ENCODE results near the gene ABCC1. TPM values are rescaled to one million over a fixed set of nuclear protein-coding genes. Genes with fewer than 3 reads are reported as not detected.
A peak's percentile ranks its signal among the peaks of the same experiment; 100 is the strongest.

Gene ABCC1
- total and polyA plus RNA-seq, 2 donors from 2014 or later: 4.6 to 29.7 TPM

GRCh38 chr16:16086653-16087446 lies 137.4 kb downstream of the ABCC1 start:
- Histone ChIP-seq H3K36me3 (ENCODE audit: control insufficient read depth in 2 of 3, insufficient read depth in 3 of 3, low read length in 3 of 3) (peaks cover 5 to 23% (median 15%) of the 10 kb centered on the region in 3 donors), H3K9ac (ENCODE audit: low read length in 3 of 3) (no peak overlapping the region)

GRCh38 chr16:16090238-16090637 lies 140.8 kb downstream of the ABCC1 start:
- H3K4me1 ChIP-seq (ENCODE audit: control insufficient read depth in 2 of 3, insufficient read depth in 2 of 3, low read depth in 1 of 3, low read length in 3 of 3): peaks cover 0 to 6% (median 4%) of the 10 kb centered on the region in 3 donors
- intact Hi-C loops (cut with DNase I): no loop called here
- H3K36me3 ChIP-seq (ENCODE audit: control insufficient read depth in 2 of 3, insufficient read depth in 3 of 3, low read length in 3 of 3): peaks cover 0 to 16% (median 9%) of the 10 kb centered on the region in 3 donors
- no peak for FAIRE-seq
- H3K27me3 ChIP-seq (ENCODE audit: control insufficient read depth, insufficient read depth, low read length): no peaks in the 10 kb centered on the region
- DNase-seq: no peak
- no peak overlapping the region for H3K4me3 ChIP-seq (ENCODE audit: low read length in 3 of 3)
- no peaks in the 10 kb centered on the region for H3K9me3 ChIP-seq (ENCODE audit: control insufficient read depth in 2 of 3, insufficient read depth in 1 of 3, low read length in 3 of 3)
- H3K9ac ChIP-seq (ENCODE audit: low read length in 3 of 3): no peak overlapping the region
- TF ChIP-seq CTCF (IDR thresholded peaks at IDR 0.05; ENCODE audit: borderline replicate concordance, extremely low read depth, insufficient read depth): no peak
- no peak overlapping the region for H3K27ac ChIP-seq (ENCODE audit: low read depth in 2 of 2, low read length in 2 of 2)

More at GRCh38 chr16:16086653-16087446, 137.4 kb downstream of the ABCC1 start:
- Histone ChIP-seq H3K9me3 (ENCODE audit: control insufficient read depth in 2 of 3, insufficient read depth in 1 of 3, low read length in 3 of 3) (peaks cover 0 to 7% (median 0%) of the 10 kb centered on the region in 3 donors), H3K27ac (ENCODE audit: low read depth in 2 of 2, low read length in 2 of 2) (no peak overlapping the region), H3K4me1 (ENCODE audit: control insufficient read depth in 2 of 3, insufficient read depth in 2 of 3, low read depth in 1 of 3, low read length in 3 of 3) (peaks cover 0 to 2% (median 0%) of the 10 kb centered on the region in 3 donors), H3K27me3 (ENCODE audit: control insufficient read depth, insufficient read depth, low read length) (no peaks in the 10 kb centered on the region), H3K4me3 (ENCODE audit: low read length in 3 of 3) (no peak overlapping the region)
- intact Hi-C loops (cut with DNase I): no loop called here
- peak in 2 of 5 donors; percentile 47 to 92 for DNase-seq
- FAIRE-seq: no peak
- no peak for TF ChIP-seq CTCF (IDR thresholded peaks at IDR 0.05; ENCODE audit: borderline replicate concordance, extremely low read depth, insufficient read depth)

- H3K4me3 ChIP-seq (ENCODE audit: low read length in 3 of 3): no peak overlapping the region
- peak in 2 of 5 donors; percentile 35 to 83 for DNase-seq
- TF ChIP-seq CTCF (IDR thresholded peaks at IDR 0.05; ENCODE audit: borderline replicate concordance, extremely low read depth, insufficient read depth): no peak
- H3K36me3 ChIP-seq (ENCODE audit: control insufficient read depth in 2 of 3, insufficient read depth in 3 of 3, low read length in 3 of 3): peaks cover 0 to 10% (median 8%) of the 10 kb centered on the region in 3 donors
- H3K27me3 ChIP-seq (ENCODE audit: control insufficient read depth, insufficient read depth, low read length): no peaks in the 10 kb centered on the region
- no peak overlapping the region for H3K9ac ChIP-seq (ENCODE audit: low read length in 3 of 3)
- H3K9me3 ChIP-seq (ENCODE audit: control insufficient read depth in 2 of 3, insufficient read depth in 1 of 3, low read length in 3 of 3): no peaks in the 10 kb centered on the region
- no peak for FAIRE-seq
- H3K27ac ChIP-seq (ENCODE audit: low read depth in 2 of 2, low read length in 2 of 2): peak overlapping the region in 1 of 2 donors; percentile 13
- intact Hi-C loops (cut with DNase I): no loop called here
- H3K4me1 ChIP-seq (ENCODE audit: control insufficient read depth in 2 of 3, insufficient read depth in 2 of 3, low read depth in 1 of 3, low read length in 3 of 3): peaks cover 2 to 6% (median 3%) of the 10 kb centered on the region in 3 donors
Observed at GRCh38 chr16:16092925-16093627, 143.7 kb downstream of the ABCC1 start.

All from kidney (tissue), 14 donors.